DND-41 (cell line): Measurements from ENCODE around the gene DDX31.

ENCODE experiments used
- ATAC-seq: fragments of 200-7000 bp; cut with Tn5 transposase; 3 replicates; pipeline ENCODE4 v1.9.1; 2021; ENCODE audit warnings: low read depth; ENCODE audit not compliant: insufficient read depth
- DNase-seq: peaks from one replicate; pipeline ENCODE4 v3.0.0-alpha.2; 2020
- H2AFZ ChIP-seq: 2 replicates; pipeline ENCODE4 v1.6.0; 2012; ENCODE audit warnings: low read depth, low read length
- H3K27ac ChIP-seq: 2 replicates; pipeline ENCODE4 v1.5.1; 2012; ENCODE audit warnings: low read length, inconsistent platforms
- H3K27me3 ChIP-seq: fragments of 200-600 bp; sonication (generic); 2 replicates; pipeline ENCODE4 v1.6.0; 2012; ENCODE audit warnings: low read length, mild to moderate bottlenecking, inconsistent platforms; ENCODE audit not compliant: insufficient read depth, poor library complexity
- H3K36me3 ChIP-seq: 2 replicates; pipeline ENCODE4 v1.5.1; 2012; ENCODE audit warnings: low read length, inconsistent platforms; ENCODE audit not compliant: insufficient read depth
- H3K4me1 ChIP-seq: 2 replicates; pipeline ENCODE4 v1.5.1; 2012; ENCODE audit warnings: mild to moderate bottlenecking, low read length; ENCODE audit not compliant: insufficient read depth
- H3K4me2 ChIP-seq: 2 replicates; pipeline ENCODE4 v1.6.0; 2012; ENCODE audit warnings: mild to moderate bottlenecking, moderate library complexity, low read length, inconsistent platforms; ENCODE audit not compliant: insufficient read depth
- H3K4me3 ChIP-seq, 2 experiments: fragments of 200-600 bp in 1 of 2; shearing (Covaris generic) in 1 of 2; 2 replicates each; pipeline ENCODE4 v1.5.1; 2012 to 2016; ENCODE audit warnings: inconsistent platforms in 2 of 2, low read length in 2 of 2, mild to moderate bottlenecking in 2 of 2, low read depth in 1 of 2, moderate library complexity in 1 of 2
- H3K79me2 ChIP-seq: 2 replicates; pipeline ENCODE4 v1.6.0; 2012; ENCODE audit warnings: low read length, inconsistent platforms; ENCODE audit not compliant: insufficient read depth
- H3K9ac ChIP-seq: 2 replicates; pipeline ENCODE4 v1.6.0; 2012; ENCODE audit warnings: low read depth, mild to moderate bottlenecking, inconsistent platforms, low read length, moderate library complexity
- H3K9me3 ChIP-seq: 2 replicates; pipeline ENCODE4 v1.5.1; 2012; ENCODE audit warnings: low read length, moderate library complexity, mild to moderate bottlenecking, inconsistent platforms; ENCODE audit not compliant: insufficient read depth, severe bottlenecking
- H4K20me1 ChIP-seq: 2 replicates; pipeline ENCODE4 v1.6.0; 2012; ENCODE audit warnings: low read length; ENCODE audit not compliant: insufficient read depth
- CTCF ChIP-seq: IDR thresholded peaks from 2 replicates; pipeline ENCODE4 v1.5.1; 2012; ENCODE audit warnings: borderline replicate concordance, low read length, moderate library complexity, mild to moderate bottlenecking; ENCODE audit not compliant: poor library complexity, severe bottlenecking; ENCODE audit errors: extremely low read depth
- EZH2 ChIP-seq: IDR thresholded peaks from 3 replicates; pipeline ENCODE4 v1.6.1; 2012; ENCODE audit warnings: borderline replicate concordance, low read depth, mild to moderate bottlenecking, moderate library complexity, low read length, inconsistent platforms; ENCODE audit not compliant: severe bottlenecking

DDX31 gene

GRCh38 chr9:132595319-132595718 lies 74.5 kb downstream of the DDX31 start:
- H2AFZ ChIP-seq = no peak overlapping the region
- no peak overlapping the region for H3K4me3 ChIP-seq
- no peak overlapping the region for H3K27ac ChIP-seq
- peaks cover 18% of the 10 kb centered on the region; the same call in 1 of the 2 replicates for H4K20me1 ChIP-seq
- H3K4me1 ChIP-seq = no peaks in the 10 kb centered on the region
- no peaks in the 10 kb centered on the region for H3K79me2 ChIP-seq
- TF ChIP-seq CTCF (no peak), EZH2 (no peak)
- ATAC-seq (no peak), DNase-seq (no peak)
- no peaks in the 10 kb centered on the region for H3K27me3 ChIP-seq
- no peak overlapping the region for H3K9ac ChIP-seq
- H3K9me3 ChIP-seq = no peaks in the 10 kb centered on the region
- no peak overlapping the region for H3K4me2 ChIP-seq
- peaks cover 48% of the 10 kb centered on the region for H3K36me3 ChIP-seq

GRCh38 chr9:132594412-132594811 lies 75.4 kb downstream of the DDX31 start:
- H3K36me3 ChIP-seq = peaks cover 40% of the 10 kb centered on the region
- no peaks in the 10 kb centered on the region for H3K9me3 ChIP-seq
- no peak overlapping the region for H3K9ac ChIP-seq
- no peaks in the 10 kb centered on the region for H3K27me3 ChIP-seq
- no peak for ATAC-seq
- peaks cover 18% of the 10 kb centered on the region; the same call in 1 of the 2 replicates for H4K20me1 ChIP-seq
- H2AFZ ChIP-seq = no peak overlapping the region
- DNase-seq = no peak
- H3K4me3 ChIP-seq = no peak overlapping the region
- TF ChIP-seq EZH2 (no peak), CTCF (no peak)
- H3K4me1 ChIP-seq = no peaks in the 10 kb centered on the region
- no peaks in the 10 kb centered on the region for H3K79me2 ChIP-seq
- H3K27ac ChIP-seq = no peak overlapping the region
- H3K4me2 ChIP-seq = no peak overlapping the region

- ATAC-seq (no peak), DNase-seq (no peak)
- peaks cover 30% of the 10 kb centered on the region for H3K36me3 ChIP-seq
- no peak overlapping the region for H3K27ac ChIP-seq
- H3K79me2 ChIP-seq = no peaks in the 10 kb centered on the region
- H3K27me3 ChIP-seq = no peaks in the 10 kb centered on the region
- no peak overlapping the region for H2AFZ ChIP-seq
- no peak overlapping the region for H3K4me2 ChIP-seq
- no peaks in the 10 kb centered on the region for H3K4me1 ChIP-seq
- H3K9ac ChIP-seq = no peak overlapping the region
- H4K20me1 ChIP-seq = peaks cover 10% of the 10 kb centered on the region; the same call in 1 of the 2 replicates
- H3K9me3 ChIP-seq = no peaks in the 10 kb centered on the region
- H3K4me3 ChIP-seq = no peak overlapping the region
- no peak for TF ChIP-seq CTCF
- no peak for TF ChIP-seq EZH2
Observed at GRCh38 chr9:132592451-132592850, 77.3 kb downstream of the DDX31 start.

- no peak overlapping the region for H3K27ac ChIP-seq
- no peak overlapping the region for H3K4me2 ChIP-seq
- H3K9me3 ChIP-seq = no peaks in the 10 kb centered on the region
- TF ChIP-seq CTCF (no peak), EZH2 (no peak)
- no peak overlapping the region for H3K4me3 ChIP-seq
- H3K79me2 ChIP-seq = no peaks in the 10 kb centered on the region
- H3K36me3 ChIP-seq = peaks cover 26% of the 10 kb centered on the region
- no peak overlapping the region for H2AFZ ChIP-seq
- no peaks in the 10 kb centered on the region for H3K4me1 ChIP-seq
- no peak overlapping the region for H3K9ac ChIP-seq
- peaks cover 9% of the 10 kb centered on the region; the same call in 1 of the 2 replicates for H4K20me1 ChIP-seq
- ATAC-seq (no peak), DNase-seq (no peak)
- no peaks in the 10 kb centered on the region for H3K27me3 ChIP-seq
Observed at GRCh38 chr9:132591751-132592314, 78.0 kb downstream of the DDX31 start.
